T-helper 22 cell (primary cell): Measurements from ENCODE around the gene KIF12.

Experiments used
- DNase-seq: peaks from one replicate; pipeline ENCODE4 v3.0.0-alpha.2; 2020; ENCODE audit warnings: low read depth

KIF12 gene

DNA sequence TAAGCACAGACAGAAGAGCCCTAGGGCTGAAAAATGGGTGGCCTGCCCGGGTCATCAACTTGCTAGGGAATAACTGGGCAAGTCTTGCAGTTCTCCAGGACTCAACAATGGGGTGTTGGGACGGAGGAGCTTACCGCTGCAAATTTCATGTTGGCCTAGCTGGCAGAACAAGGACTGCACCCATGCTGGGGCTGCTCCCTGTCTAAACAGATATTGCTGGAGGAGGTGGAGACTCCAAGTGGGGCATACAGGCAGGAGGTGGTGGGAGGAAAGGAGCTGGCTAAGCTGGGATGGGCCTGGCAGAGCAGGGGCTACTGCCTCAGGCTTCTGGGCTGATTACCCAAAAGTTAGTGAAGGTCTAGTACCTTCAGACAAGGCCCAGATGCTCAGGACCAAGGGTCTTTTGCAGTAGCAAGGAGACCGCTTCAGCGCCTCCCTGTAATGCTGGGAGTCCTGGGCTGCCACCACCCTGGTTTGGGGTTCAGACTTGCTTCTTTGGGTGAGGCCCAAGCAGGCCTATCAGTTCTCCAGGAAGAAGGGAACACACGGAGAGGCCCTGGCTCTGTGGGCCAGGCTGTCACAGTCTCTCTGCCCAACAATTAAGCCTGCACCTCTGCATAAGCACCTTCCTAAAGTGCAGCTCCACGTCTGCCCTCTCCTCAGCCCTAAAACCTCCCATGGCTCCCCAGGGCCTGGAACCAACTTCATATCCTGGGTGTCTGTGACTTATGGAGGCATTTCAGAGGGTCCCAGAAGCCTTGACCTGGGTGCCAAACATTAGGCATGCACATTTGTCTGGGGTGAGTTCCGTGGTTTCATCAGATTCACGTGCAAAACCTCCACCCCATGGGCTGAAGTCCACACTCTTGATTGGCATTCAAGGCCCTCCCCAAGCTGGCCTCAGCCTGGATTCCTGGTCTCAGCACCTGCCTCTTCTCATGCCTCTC lies 24.2 kb upstream of the KIF12 start:
- no peak for DNase-seq

- DNase-seq = no peak
Observed at GRCh38 chr9:114122136-114123027, 23.3 kb upstream of the KIF12 start.

- DNase-seq = no peak
Observed at GRCh38 chr9:114121227-114122135, 22.4 kb upstream of the KIF12 start.

DNA sequence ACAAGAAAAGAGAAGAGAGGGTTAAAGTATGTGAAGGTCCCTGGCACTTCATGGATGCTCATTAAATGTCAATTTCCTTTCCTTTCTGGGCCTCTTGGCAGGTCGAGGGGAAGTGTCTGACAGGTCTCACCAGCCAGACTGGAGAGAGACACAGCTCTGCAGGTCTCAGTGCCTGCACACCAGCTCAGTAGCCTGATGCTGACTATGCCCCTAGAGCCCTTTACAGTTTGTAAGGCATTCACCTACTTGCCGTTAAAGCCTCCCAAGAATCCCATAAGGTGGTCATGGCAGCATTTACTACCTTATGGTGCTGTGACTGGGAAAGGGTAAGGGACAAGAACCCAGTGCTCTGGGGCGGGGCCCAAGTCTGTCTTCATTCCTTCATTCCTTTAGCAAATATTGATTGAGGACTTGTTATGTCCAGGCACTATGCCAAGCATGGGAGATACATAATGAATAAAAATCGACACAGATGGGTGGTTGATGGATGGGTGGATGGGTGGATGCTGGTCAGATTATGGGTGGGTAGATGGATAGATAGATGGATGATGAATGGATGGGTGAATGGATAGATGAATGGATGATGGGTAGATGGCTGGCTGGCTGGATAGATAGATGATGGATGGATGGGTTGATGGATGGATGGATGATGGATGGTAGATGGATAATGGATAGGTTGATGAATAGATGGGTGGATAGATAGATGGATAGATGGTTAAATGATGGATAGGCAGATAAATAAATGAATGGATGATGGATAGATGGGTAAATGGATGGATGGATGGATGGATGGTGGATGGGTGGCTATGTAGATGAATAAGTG lies 21.3 kb upstream of the KIF12 start:
- DNase-seq = no peak

- no peak for DNase-seq
Observed at GRCh38 chr9:114119242-114120191, 20.4 kb upstream of the KIF12 start.

DNA sequence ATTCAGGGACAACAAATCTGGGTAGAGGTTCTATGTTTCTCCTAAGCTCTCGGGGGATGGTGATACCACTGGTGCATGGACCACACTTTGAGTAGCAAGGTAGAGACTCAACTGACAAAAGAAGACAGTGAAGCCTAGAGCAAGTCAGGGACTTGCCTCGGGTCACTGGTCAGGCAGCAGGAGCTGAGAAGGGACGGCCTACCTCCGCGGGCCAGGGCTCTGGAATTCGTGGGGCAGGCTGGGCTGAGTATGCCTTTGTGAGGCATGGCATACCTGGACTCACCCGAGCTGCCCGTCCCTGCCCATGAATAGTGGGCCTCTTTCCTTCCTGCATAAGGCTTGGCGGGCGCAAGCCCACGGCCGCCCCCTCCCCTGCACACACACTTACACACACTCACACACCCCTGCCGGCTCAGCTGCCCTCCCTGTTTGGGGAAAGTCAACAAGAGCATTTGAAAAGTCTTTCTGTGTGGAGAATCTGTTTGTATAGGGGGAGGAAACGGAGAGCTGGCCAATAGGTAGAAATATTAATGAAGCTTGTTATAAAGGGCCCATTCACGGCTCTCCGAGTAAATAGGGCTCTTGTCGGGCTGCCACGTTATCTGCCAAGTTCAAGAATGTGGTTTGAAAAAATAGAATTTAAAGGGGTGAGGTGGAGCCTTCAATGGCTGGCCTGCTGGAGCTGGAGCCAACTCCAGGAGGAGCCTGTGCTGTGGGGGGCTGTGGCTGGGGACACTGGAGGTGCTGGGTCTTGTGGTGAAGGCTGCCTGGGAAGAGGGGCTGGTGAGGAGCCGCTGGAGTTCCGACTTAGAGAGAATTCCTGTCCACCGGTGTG lies 19.1 kb upstream of the KIF12 start:
- no peak for DNase-seq

- no peak for DNase-seq
Observed at GRCh38 chr9:114117614-114117995, 18.5 kb upstream of the KIF12 start.

DNA sequence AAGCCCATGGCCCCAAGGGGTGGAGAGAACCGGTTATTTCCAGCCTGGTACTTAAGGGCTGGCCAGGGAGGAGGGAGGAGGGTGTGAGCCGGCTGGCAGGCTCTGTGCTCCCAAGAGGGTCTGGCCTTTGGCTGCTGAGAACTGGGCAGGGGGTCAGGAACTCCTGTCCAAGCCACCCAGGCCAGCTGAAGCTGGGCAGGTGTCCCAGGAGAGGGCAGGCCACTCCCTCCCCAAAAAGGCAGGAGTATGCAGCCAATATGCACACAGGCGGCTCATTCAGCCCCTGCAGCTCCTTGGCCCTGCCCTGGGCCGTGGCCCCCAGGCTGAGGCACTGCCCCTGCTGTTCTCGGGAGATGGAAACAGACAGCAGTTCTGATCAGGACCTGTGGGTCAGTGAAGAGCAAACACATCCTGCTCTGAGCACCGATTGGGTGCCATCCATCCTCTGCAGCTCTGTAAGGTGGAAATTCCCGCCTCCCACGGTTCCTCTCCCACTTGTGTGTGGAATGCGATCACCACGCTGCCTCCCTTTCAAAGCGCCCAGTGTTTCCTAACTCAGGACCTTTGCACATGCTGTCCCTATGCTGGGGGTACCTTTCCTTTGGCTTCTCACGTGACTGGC lies 17.1 kb upstream of the KIF12 start:
- no peak for DNase-seq

GRCh38 chr9:114115654-114116125 lies 16.6 kb upstream of the KIF12 start:
- no peak for DNase-seq

GRCh38 chr9:114114364-114114763 lies 15.3 kb upstream of the KIF12 start:
- no peak for DNase-seq

DNA sequence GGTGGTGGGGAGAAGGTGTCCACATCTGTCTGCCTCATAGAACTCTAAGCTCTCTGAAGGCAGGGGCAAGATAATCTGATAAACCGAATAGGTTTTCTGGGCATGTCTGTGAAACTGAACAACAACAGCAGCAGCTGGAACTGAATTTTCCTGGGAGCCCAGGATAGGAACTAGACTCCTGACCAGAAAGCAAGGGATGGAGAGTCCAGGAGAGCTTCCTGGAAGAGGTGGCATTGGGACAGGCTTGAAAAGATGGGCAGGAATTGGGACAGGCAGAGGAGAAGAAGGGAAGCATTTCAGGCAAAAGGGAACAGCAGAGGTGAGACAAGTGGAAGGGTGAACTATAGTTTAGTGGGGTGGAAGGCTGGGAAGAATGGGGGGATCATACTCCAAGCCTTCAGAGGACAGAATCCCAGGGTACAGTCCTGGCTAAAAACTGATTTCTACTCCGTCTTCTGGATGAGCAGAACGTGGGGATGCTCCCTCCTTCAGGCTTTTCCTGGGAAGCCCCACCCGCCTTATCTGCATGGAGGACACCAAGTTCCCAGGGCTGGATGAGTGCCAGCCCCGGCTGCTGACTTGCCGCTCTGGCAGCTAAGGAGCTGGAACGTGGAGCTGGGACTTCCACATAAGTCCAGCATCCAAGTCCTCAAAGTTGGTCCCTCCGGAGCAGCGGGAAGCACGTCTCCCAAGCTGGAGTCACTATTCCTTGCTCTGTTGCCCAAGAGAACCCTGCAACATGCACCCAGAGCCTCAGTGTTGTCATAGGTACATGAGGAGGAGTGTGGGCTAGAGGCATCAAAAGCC lies 13.9 kb upstream of the KIF12 start:
- DNase-seq = no peak

GRCh38 chr9:114112325-114112724 lies 13.2 kb upstream of the KIF12 start:
- DNase-seq = no peak

- no peak for DNase-seq
Observed at GRCh38 chr9:114110180-114110579, 11.1 kb upstream of the KIF12 start.

DNA sequence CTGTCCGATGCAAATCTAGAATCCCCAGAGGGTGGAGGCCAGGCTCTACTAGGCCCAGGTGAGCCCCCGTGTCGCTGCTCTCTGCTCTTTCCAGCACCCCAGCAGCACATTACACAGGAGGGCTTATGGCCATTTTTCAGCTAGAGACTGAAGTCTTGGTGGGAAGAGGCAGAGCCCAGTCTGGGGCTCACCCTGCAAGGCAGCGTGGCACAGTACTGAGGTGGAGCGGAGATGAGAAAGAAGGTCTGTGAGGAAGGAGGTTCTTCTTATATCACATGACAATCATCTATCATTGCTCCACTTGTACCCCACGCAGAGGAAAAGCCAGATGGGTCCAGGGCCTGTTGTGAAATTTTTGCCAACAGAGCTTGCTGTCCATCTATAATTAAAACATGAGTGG lies 10.0 kb upstream of the KIF12 start:
- no peak for DNase-seq

DNA sequence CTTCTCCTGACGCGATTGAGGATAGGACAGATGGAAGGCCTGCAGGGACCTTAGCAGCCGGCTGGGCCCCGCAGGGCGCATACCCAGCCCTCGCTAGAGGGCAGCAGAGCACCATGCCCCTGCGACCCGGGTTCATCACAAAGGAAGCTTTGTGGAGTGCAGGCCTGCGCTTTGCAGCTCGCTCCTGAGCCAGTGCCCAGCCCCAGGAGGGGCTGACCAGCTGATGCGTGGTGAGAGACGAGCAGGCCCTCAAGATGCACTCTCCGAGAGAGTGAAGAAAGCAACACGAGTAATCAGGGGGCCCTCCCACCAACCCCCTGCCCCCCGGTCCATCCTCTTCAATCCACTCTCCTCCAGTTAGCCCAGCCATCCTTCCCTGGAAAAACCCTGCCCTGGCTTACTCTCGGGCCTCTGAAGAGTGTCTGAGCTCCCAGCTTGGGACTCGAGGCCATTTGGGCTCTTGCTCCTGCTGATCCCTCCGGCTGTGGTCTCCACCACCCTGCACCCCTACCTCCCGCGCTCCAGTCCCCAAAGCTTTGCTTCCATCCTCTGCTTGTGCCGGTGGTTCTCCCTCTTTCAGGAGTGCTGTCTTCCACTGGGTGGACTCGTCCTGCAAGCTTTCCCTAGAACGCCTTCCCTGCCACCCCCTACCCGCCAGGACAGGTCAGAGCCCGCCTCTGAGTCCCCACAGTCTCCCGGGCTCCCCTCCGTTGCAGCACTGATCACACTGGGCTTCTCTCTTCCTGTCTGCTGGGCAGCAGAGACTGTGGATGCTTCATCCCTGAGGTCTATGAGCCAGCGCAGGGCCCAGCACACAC lies 9.1 kb upstream of the KIF12 start:
- no peak for DNase-seq

DNA sequence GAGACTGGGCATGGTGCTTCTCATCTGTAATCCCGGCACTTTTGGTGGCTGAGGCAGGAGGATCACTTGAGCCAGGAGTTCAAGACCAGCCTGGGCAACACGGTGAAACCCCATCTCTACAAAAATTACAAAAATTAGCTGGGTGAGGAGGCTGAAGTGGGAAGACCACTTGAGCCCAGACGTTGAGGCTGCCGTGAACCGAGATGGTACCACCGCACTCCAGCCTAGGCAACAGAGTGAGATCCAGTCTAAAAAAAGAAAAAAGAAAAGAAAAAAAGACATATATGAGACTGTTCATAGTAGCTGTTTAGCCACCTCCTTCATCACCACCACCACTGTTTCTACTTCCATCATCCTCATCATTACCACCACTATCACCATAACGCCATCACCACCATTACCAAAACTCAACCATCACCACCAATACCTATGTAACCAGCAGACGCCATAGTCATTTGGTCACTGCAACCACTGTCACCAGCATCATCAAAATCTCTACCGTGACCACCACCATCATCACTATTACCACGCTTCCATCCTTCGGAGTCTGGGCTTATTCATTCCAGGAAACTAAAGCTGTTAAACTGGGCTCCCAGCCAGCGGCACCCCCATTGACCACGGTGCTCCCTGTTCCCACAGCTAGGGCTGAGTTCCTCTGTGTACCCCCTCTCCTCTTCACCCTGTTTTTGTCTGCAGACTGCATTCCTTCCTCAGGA lies 8.4 kb upstream of the KIF12 start:
- DNase-seq = no peak
